A673 (cell line): Measurements from ENCODE around the gene MAN2B1. TPM values are rescaled to one million over a fixed set of nuclear protein-coding genes. Genes with fewer than 3 reads are reported as not detected.

Experiments
- BruUV-seq: library from RNA; stranded (reverse); fragments of 400-500 nt; replicated peaks from 2 replicates; lab custom pipeline; 2021; lab: Mats Ljungman, UMichigan
- CTCF ChIA-PET: fragments of 300-600 bp; sonication (Branson Sonifier 250); formaldehyde crosslinking; loops from one replicate; lab custom pipeline; 2022; ENCODE audit warnings: antibody characterized with exemption; lab: Charles Lee
- POLR2A ChIA-PET: fragments of 300-600 bp; sonication (Branson Sonifier 250); formaldehyde crosslinking; loops from one replicate; lab custom pipeline; 2022; ENCODE audit warnings: antibody characterized with exemption; ENCODE audit not compliant: low non-redundant PET; lab: Charles Lee
- DNase-seq: peaks from one replicate; pipeline ENCODE4 v3.0.0-alpha.2; 2015; ENCODE audit warnings: low spot score
- H3K27ac ChIP-seq: fragments of 200-600 bp; sonication (generic); 2 replicates; pipeline ENCODE4 v1.5.1; 2016; ENCODE audit warnings: mixed run types, low read depth, mild to moderate bottlenecking, mixed read lengths, antibody characterized with exemption, low read length; ENCODE audit not compliant: poor library complexity, severe bottlenecking
- H3K27me3 ChIP-seq: fragments of 200-600 bp; sonication (generic); replicated peaks from 2 replicates; pipeline ENCODE4 v1.6.1; 2017; ENCODE audit warnings: mixed run types, low read depth, mild to moderate bottlenecking, mixed read lengths, antibody characterized with exemption, low read length; ENCODE audit not compliant: insufficient read depth, poor library complexity
- H3K36me3 ChIP-seq: fragments of 200-600 bp; sonication (generic); 2 replicates; pipeline ENCODE4 v1.6.1; 2016; ENCODE audit warnings: mixed run types, mild to moderate bottlenecking, mixed read lengths, antibody characterized with exemption, low read length; ENCODE audit not compliant: insufficient read depth, poor library complexity, severe bottlenecking
- H3K4me1 ChIP-seq: fragments of 200-600 bp; sonication (generic); 2 replicates; pipeline ENCODE4 v1.6.1; 2017; ENCODE audit warnings: mixed run types, mild to moderate bottlenecking, mixed read lengths, antibody characterized with exemption, low read length; ENCODE audit not compliant: insufficient read depth, poor library complexity, severe bottlenecking
- H3K4me3 ChIP-seq: fragments of 200-600 bp; sonication (generic); 2 replicates; pipeline ENCODE4 v1.5.1; 2016; ENCODE audit warnings: low read depth, mixed run types, mild to moderate bottlenecking, mixed read lengths, low read length; ENCODE audit not compliant: poor library complexity, severe bottlenecking
- H3K9me3 ChIP-seq: fragments of 200-600 bp; sonication (generic); 2 replicates; pipeline ENCODE4 v1.6.1; 2016; ENCODE audit warnings: mixed run types, low read depth, mild to moderate bottlenecking, mixed read lengths, antibody characterized with exemption, low read length; ENCODE audit not compliant: poor library complexity, severe bottlenecking
- EZH2 ChIP-seq: fragments of 200-600 bp; sonication (generic); IDR thresholded peaks from 2 replicates; pipeline ENCODE4 v1.6.1; 2017; ENCODE audit warnings: borderline replicate concordance, low read depth, mild to moderate bottlenecking, mixed read lengths, antibody characterized with exemption, low read length; ENCODE audit not compliant: poor library complexity, severe bottlenecking
- intact Hi-C: fragments of 100-400 bp; cut with micrococcal nuclease; formaldehyde crosslinking; loops from one replicate; pipeline ENCODE4 v1.10.0; 2022; ENCODE audit not compliant: unreplicated experiment
- total RNA-seq: library from RNA; stranded (reverse); gene quantifications from 2 replicates; pipeline ENCODE4 v1.2.3, GENCODE V29; 2021
- TF ChIP-seq, protein P1 (sequence below): fragments of 300-800, 200-600 bp; sonication (generic); conservative IDR thresholded peaks from 2 replicates; pipeline ENCODE4 v1.5.1; 2017; ENCODE audit warnings: low read depth, mild to moderate bottlenecking, antibody characterized with exemption, low read length, moderate library complexity, mixed read lengths

MAN2B1 gene
- total RNA-seq, 1 experiment from 2014 or later: 64.4 TPM

GRCh38 chr19:12656899-12657571 lies 9.5 kb downstream of the MAN2B1 start:
- no peak overlapping the region for H3K27ac ChIP-seq
- H3K4me1 ChIP-seq: no peaks in the 10 kb centered on the region
- POLR2A ChIA-PET: no interaction called here
- CTCF ChIA-PET: no interaction called here
- no peaks in the 10 kb centered on the region for H3K27me3 ChIP-seq
- no peaks in the 10 kb centered on the region for H3K9me3 ChIP-seq
- TF ChIP-seq, protein P1, sequence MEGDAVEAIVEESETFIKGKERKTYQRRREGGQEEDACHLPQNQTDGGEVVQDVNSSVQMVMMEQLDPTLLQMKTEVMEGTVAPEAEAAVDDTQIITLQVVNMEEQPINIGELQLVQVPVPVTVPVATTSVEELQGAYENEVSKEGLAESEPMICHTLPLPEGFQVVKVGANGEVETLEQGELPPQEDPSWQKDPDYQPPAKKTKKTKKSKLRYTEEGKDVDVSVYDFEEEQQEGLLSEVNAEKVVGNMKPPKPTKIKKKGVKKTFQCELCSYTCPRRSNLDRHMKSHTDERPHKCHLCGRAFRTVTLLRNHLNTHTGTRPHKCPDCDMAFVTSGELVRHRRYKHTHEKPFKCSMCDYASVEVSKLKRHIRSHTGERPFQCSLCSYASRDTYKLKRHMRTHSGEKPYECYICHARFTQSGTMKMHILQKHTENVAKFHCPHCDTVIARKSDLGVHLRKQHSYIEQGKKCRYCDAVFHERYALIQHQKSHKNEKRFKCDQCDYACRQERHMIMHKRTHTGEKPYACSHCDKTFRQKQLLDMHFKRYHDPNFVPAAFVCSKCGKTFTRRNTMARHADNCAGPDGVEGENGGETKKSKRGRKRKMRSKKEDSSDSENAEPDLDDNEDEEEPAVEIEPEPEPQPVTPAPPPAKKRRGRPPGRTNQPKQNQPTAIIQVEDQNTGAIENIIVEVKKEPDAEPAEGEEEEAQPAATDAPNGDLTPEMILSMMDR: no peak
- TF ChIP-seq EZH2: no peak
- BruUV-seq: no TSS peak
- intact Hi-C loops: no loop called here
- no peak for DNase-seq
- H3K4me3 ChIP-seq: no peak overlapping the region
- H3K36me3 ChIP-seq: peaks cover 11% of the 10 kb centered on the region

DNA sequence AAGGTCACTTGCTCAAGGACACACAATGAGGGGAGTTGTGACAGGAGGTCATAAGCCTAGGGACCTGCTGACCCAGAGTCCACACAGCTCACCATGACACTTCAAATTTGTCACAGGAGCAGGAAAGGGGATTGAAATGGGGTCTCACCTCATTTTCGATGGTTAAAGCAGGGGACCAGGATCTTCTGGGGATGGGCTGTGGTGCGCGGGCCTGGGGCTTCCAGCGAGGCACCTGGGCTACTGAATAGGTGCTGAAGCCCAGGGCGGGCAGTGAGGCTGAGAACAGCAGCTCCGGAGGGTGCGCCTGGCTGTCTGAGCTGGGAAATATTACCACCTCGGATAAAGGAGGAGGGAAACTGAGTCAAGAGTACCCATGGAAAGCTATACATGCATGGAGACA lies 11.0 kb downstream of the MAN2B1 start:
- peaks cover 7% of the 10 kb centered on the region for H3K36me3 ChIP-seq
- DNase-seq: no peak
- H3K4me3 ChIP-seq: no peak overlapping the region
- BruUV-seq: no TSS peak
- TF ChIP-seq, protein P1: no peak
- TF ChIP-seq EZH2: no peak
- H3K4me1 ChIP-seq: no peaks in the 10 kb centered on the region
- no peak overlapping the region for H3K27ac ChIP-seq
- ChIA-PET CTCF (interaction anchor here (0.6 kb wide), 1 partner anchor 19 kb away, joined by 3 read pairs; no protein-coding TSS in a partner anchor), POLR2A (no interaction called here)
- no peaks in the 10 kb centered on the region for H3K9me3 ChIP-seq
- no peaks in the 10 kb centered on the region for H3K27me3 ChIP-seq
- intact Hi-C loops: no loop called here

GRCh38 chr19:12652219-12652618 lies 14.3 kb downstream of the MAN2B1 start:
- Histone ChIP-seq H3K27ac (no peak overlapping the region), H3K9me3 (no peaks in the 10 kb centered on the region), H3K4me3 (no peak overlapping the region), H3K27me3 (no peaks in the 10 kb centered on the region), H3K36me3 (peaks cover 4% of the 10 kb centered on the region), H3K4me1 (no peaks in the 10 kb centered on the region)
- intact Hi-C loops: no loop called here
- no TSS peak for BruUV-seq
- DNase-seq: no peak
- no peak for TF ChIP-seq EZH2
- TF ChIP-seq, protein P1: no peak
- ChIA-PET POLR2A (interaction anchor here (0.5 kb wide), 1 partner anchor 11 kb away, joined by 3 read pairs; no protein-coding TSS in a partner anchor), CTCF (no interaction called here)
